G401 (cell line): ENCODE results near the gene MCF2L. TPM values are rescaled to one million over a fixed set of nuclear protein-coding genes. Genes with fewer than 3 reads are reported as not detected.
A peak's percentile ranks its signal among the peaks of the same experiment; 100 is the strongest.

Source experiments
- DNase-seq: peaks from one replicate; pipeline ENCODE4 v3.0.0-alpha.2; 2015; ENCODE audit warnings: low spot score
- in situ Hi-C: cut with HindIII; loops from 2 replicates; pipeline ENCODE4 v1.10.0; 2016; ENCODE audit warnings: low sequenced_read_pairs, mixed read lengths
- total RNA-seq: library from RNA; depleted of rRNA; stranded (reverse); fragments of >200 nt; shearing (Covaris generic); gene quantifications from 2 replicates; pipeline ENCODE4 v1.2.3, GENCODE V29; 2014

MCF2L gene
- total RNA-seq, 1 experiment from 2014 or later: 2.8 TPM

- in situ Hi-C loops: no loop called here
Measured at GRCh38 chr13:113040597-113041292, 71.7 kb downstream of the MCF2L start.

DNA sequence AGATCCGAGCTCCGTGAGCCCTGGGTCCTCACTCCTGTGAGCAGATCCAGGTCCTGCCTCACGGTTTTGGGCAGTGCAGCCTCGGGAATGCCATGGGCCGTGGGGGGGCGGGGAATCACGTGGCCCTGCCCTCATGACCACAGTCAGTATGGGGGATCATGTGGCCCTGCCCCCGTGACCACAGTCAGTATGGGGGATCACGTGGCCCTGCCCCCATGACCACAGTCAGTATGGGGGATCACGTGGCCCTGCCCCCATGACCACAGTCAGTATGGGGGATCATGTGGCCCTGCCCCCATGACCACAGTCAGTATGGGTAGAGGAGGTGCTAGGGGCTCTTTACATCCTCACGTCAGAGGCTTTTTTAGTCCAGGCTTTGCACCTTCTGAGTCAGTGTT lies 72.3 kb downstream of the MCF2L start:
- in situ Hi-C loops: no loop called here
- DNase-seq: no peak

More at GRCh38 chr13:113040597-113041292, 71.7 kb downstream of the MCF2L start:
- DNase-seq: no peak

DNA sequence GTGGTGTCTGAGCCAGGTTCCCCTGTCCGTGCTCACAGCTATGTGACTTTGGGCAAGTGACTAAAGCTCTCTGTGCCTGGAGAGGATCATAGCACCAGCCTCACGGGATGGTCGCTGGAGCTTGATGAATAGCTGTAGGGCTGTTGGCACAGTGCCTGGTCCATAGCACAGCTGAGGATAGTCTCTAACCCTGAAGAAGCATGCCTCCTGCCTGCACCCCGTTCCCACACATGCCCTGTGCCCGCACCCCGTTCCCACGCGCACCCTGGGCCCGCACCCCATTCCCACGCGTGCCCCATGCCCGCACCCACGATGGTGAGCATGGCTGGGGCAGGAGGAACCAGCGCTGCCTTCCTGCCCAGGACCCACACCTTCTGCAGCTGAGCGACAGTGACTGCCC lies 72.9 kb downstream of the MCF2L start:
- DNase-seq: no peak
- in situ Hi-C loops: no loop called here

GRCh38 chr13:113042456-113042855 lies 73.4 kb downstream of the MCF2L start:
- in situ Hi-C loops: no loop called here
- no peak for DNase-seq

- in situ Hi-C loops: no loop called here
- no peak for DNase-seq
Measured at GRCh38 chr13:113043001-113043630, 74.1 kb downstream of the MCF2L start.

- no peak for DNase-seq
- in situ Hi-C loops: no loop called here
Measured at GRCh38 chr13:113043931-113044330, 74.9 kb downstream of the MCF2L start.

GRCh38 chr13:113044391-113045114 lies 75.5 kb downstream of the MCF2L start:
- in situ Hi-C loops: no loop called here
- peak; percentile 96 for DNase-seq

DNA sequence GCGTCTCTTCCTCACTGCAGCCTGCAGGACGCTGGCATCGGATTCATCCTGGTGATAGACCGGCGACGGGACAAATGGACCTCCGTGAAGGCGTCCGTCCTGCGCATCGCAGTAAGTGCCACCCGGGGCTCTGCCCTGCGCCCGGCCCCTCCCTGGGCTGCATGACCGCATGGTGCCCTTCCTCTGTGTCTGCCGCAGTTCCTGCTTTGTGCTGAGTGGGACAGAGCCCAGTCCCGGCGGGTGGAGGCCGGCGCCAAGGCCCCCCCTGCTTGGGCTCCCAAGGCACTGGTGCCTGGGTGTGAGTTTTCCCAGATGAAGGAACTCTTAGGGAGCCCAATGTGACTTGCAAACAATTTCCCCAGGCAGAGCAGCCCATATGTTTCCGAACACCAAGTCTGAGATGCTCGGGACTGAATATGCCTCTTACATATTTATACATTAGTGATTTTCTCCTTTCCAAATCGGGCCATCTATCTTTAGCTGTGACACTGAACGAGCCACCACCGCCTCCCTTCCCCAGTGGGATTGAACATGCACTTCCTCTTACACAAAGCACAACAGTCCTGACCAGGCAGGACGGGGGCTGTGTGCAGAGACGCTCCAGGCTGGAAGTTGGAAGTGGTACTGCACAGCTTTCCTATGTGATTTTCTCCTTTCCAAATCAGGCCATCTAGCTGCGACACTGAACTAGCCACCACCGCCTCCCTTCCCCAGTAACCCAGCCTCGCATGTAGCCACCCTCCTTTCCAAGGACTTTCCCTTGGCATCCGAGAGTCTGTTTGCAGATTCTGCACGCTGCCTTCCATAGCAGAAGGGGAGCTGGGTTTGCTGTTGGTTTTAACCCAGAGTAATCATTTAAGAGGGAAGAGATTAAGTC lies 76.5 kb downstream of the MCF2L start:
- DNase-seq: peak; percentile 72
- in situ Hi-C loops: no loop called here

GRCh38 chr13:113046128-113046882 lies 77.3 kb downstream of the MCF2L start:
- in situ Hi-C loops: no loop called here
- DNase-seq: peak; percentile 72

DNA sequence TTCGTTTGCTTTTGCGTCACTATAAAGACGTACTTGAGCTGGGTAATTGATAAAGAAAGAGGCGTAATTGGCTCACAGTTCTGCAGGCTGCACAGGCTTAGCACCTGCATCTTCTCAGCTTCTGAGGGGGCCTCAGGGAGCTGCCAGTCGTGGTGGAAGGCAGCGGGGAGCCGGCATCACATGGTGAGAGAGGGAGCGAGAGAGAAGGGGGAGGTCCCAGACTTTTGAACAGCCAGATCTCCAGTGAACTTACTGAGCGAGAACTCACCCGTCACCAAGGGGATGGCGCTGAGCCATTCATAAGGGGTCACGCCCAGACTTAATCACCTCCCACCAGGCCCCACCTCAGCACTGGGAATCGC lies 77.8 kb downstream of the MCF2L start:
- in situ Hi-C loops: no loop called here
- DNase-seq: peak; percentile 40

GRCh38 chr13:113047587-113047986 lies 78.6 kb downstream of the MCF2L start:
- no peak for DNase-seq
- in situ Hi-C loops: no loop called here

DNA sequence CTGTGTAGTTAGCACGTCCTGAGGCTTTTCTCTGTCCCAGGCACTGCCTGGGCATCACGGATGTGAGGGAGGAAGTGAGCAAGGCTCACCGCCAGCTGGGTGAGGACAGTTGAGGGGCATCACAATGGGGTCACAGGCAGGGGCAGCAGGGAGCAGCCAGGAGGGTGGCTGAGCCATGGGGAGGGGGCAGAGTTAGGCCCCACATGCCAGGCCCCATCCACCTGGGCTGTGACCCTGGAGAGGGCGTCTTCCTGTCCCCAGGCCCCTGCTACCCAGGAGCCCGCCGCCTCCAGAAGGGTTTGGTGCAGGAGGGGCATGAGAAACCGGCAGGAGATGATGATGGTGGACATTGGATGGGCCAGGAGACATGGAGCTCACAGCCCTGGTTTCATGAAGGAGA lies 79.8 kb downstream of the MCF2L start:
- in situ Hi-C loops: no loop called here

GRCh38 chr13:113049521-113049941 lies 80.5 kb downstream of the MCF2L start:
- DNase-seq: peak; percentile 97
- in situ Hi-C loops: no loop called here

More for the DNA sequence above, 79.8 kb downstream of the MCF2L start:
- DNase-seq: no peak

- DNase-seq: no peak
- in situ Hi-C loops: no loop called here
Measured at GRCh38 chr13:113049981-113050380, 81.0 kb downstream of the MCF2L start.

- in situ Hi-C loops: no loop called here
- peak; percentile 50 for DNase-seq
Measured at GRCh38 chr13:113050734-113051431, 81.9 kb downstream of the MCF2L start.

DNA sequence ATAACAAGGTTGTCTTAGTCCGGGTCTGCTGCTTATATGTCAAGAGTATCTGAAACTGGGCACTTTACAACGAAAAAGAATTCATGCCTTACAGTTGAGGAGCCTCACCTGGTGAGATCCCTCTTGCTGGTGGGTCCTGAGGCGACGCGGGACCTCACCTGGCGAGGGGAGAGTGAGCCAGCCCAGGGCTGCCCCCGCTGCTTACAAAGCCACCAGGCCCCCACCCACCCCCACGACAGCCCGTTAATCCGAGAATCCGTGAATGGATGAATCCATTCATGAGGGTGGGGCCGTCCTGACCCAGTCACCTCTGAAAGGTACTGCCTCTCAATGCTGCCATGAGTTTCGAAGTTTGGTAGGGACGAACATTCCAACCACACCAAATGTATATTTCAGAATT lies 82.6 kb downstream of the MCF2L start:
- in situ Hi-C loops: no loop called here
- no peak for DNase-seq

- in situ Hi-C loops: no loop called here
- peak; percentile 47 for DNase-seq
Measured at GRCh38 chr13:113052206-113052605, 83.2 kb downstream of the MCF2L start.

DNA sequence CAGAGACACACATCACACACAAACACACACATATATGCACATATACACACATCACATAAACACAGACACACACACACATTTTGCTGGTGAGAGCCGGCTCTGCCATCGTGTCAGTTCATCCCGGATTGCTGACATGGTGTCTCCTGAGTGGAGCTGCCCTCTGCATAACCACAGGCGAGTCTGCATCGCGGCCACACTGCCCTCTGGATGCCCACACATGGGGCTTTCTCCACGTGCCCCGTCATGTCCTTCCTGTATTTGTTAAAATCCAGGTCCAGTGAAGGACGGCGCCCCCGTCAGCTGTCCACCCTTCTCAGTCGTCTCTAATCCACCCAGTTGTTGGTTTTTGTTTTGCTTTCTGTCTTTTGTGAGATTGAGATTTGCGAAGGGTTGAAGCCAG lies 84.0 kb downstream of the MCF2L start:
- in situ Hi-C loops: no loop called here
- no peak for DNase-seq
